WTC11 (cell line): ENCODE data around the gene CAGE1. TPM values are rescaled to one million over a fixed set of nuclear protein-coding genes. Genes with fewer than 3 reads are reported as not detected.

Source experiments
- ATAC-seq: fragments of 200-7000 bp; cut with Tn5 transposase; 2 replicates; pipeline ENCODE4 v1.10.0; 2021; ENCODE audit warnings: mild to moderate bottlenecking, moderate library complexity
- CTCF ChIA-PET: fragments of 300-600 bp; sonication (Branson Sonifier 250); formaldehyde crosslinking; loops from one replicate; lab custom pipeline; 2021; ENCODE audit warnings: antibody characterized with exemption; lab: Charles Lee
- POLR2A ChIA-PET: fragments of 350-600 bp; sonication (Branson Sonifier 250); formaldehyde crosslinking; loops from one replicate; lab custom pipeline; 2021; ENCODE audit warnings: antibody characterized with exemption; lab: Charles Lee
- DNase-seq: peaks from one replicate; pipeline ENCODE4 v3.0.0; 2021; ENCODE audit warnings: low spot score
- H3K27ac Mint-ChIP-seq: 2 replicates; pipeline ENCODE4 v1.8.0; 2021; ENCODE audit warnings: mixed read lengths
- H3K27me3 Mint-ChIP-seq: 2 replicates; pipeline ENCODE4 v1.8.0; 2021; ENCODE audit warnings: low read depth, mild to moderate bottlenecking, moderate library complexity, mixed read lengths
- H3K36me3 Mint-ChIP-seq: 2 replicates; pipeline ENCODE4 v1.8.0; 2021; ENCODE audit warnings: mixed read lengths
- H3K4me1 Mint-ChIP-seq: 2 replicates; pipeline ENCODE4 v1.8.0; 2022; ENCODE audit warnings: mixed read lengths
- H3K4me3 Mint-ChIP-seq: 2 replicates; pipeline ENCODE4 v1.8.0; 2021; ENCODE audit warnings: mild to moderate bottlenecking, moderate library complexity, mixed read lengths
- H3K9me3 Mint-ChIP-seq: 2 replicates; pipeline ENCODE4 v1.8.0; 2021; ENCODE audit warnings: mixed read lengths
- ARID4B ChIP-seq: sonication (generic); formaldehyde crosslinking; IDR thresholded peaks from 2 replicates; pipeline ENCODE4 v1.8.0; 2023; ENCODE audit warnings: missing genetic modification reagents, mild to moderate bottlenecking, borderline replicate concordance
- CBFB ChIP-seq: sonication (generic); formaldehyde crosslinking; IDR thresholded peaks from 2 replicates; pipeline ENCODE4 v1.8.1; 2022; ENCODE audit warnings: mild to moderate bottlenecking, low read depth, missing genetic modification reagents
- CDX4 ChIP-seq: fragments of 250-450 bp; sonication (Bioruptor Pico); IDR thresholded peaks from 2 replicates; pipeline ENCODE4 v1.9.0; 2021; ENCODE audit warnings: moderate library complexity, mild to moderate bottlenecking, inconsistent platforms, borderline replicate concordance
- E2F4 ChIP-seq: sonication (generic); formaldehyde crosslinking; IDR thresholded peaks from 2 replicates; pipeline ENCODE4 v1.8.1; 2022; ENCODE audit warnings: low read depth, mild to moderate bottlenecking, moderate library complexity, missing genetic modification reagents, borderline replicate concordance
- ELF4 ChIP-seq: sonication (generic); formaldehyde crosslinking; IDR thresholded peaks from 2 replicates; pipeline ENCODE4 v1.8.1; 2022; ENCODE audit warnings: low read depth, mild to moderate bottlenecking, moderate library complexity, missing genetic modification reagents
- ETV6 ChIP-seq: sonication (generic); formaldehyde crosslinking; IDR thresholded peaks from 2 replicates; pipeline ENCODE4 v1.8.1; 2022; ENCODE audit warnings: mild to moderate bottlenecking, missing genetic modification reagents
- JUN ChIP-seq: sonication (generic); formaldehyde crosslinking; IDR thresholded peaks from 2 replicates; pipeline ENCODE4 v1.8.0; 2023; ENCODE audit warnings: mild to moderate bottlenecking, missing genetic modification reagents
- OVOL2 ChIP-seq: fragments of 250-450 bp; sonication (Bioruptor Pico); IDR thresholded peaks from 2 replicates; pipeline ENCODE4 v1.9.0; 2021; ENCODE audit warnings: mild to moderate bottlenecking, borderline replicate concordance
- PREB ChIP-seq: sonication (generic); formaldehyde crosslinking; IDR thresholded peaks from 2 replicates; pipeline ENCODE4 v1.8.1; 2022; ENCODE audit warnings: mild to moderate bottlenecking, missing genetic modification reagents, moderate library complexity, borderline replicate concordance
- RORB ChIP-seq: fragments of 250-450 bp; sonication (Bioruptor Pico); IDR thresholded peaks from 2 replicates; pipeline ENCODE4 v1.9.0; 2021; ENCODE audit warnings: mild to moderate bottlenecking
- ZNF263 ChIP-seq: sonication (generic); formaldehyde crosslinking; IDR thresholded peaks from 2 replicates; pipeline ENCODE4 v1.8.1; 2022; ENCODE audit warnings: low read depth, mild to moderate bottlenecking, moderate library complexity, missing genetic modification reagents
- ZNF317 ChIP-seq: sonication (generic); formaldehyde crosslinking; IDR thresholded peaks from 2 replicates; pipeline ENCODE4 v1.8.1; 2023; ENCODE audit warnings: low read depth, mild to moderate bottlenecking, moderate library complexity, missing genetic modification reagents, borderline replicate concordance
- ZNF671 ChIP-seq: fragments of 250-450 bp; sonication (Bioruptor Pico); IDR thresholded peaks from 2 replicates; pipeline ENCODE4 v1.8.0; 2021; ENCODE audit warnings: mild to moderate bottlenecking
- ZSCAN18 ChIP-seq: fragments of 250-450 bp; sonication (Bioruptor Pico); IDR thresholded peaks from 2 replicates; pipeline ENCODE4 v2.1.2; 2022; ENCODE audit warnings: mild to moderate bottlenecking, moderate library complexity
- total RNA-seq: library from RNA; stranded (reverse); gene quantifications from 3 replicates; pipeline ENCODE4 v1.2.3, GENCODE V29; 2021

The CAGE1 gene
- total RNA-seq, 1 experiment from 2014 or later: 0.07 TPM

- no peak for DNase-seq
- Mint-ChIP-seq H3K4me3 (no peak overlapping the region), H3K27ac (no peak overlapping the region), H3K9me3 (no peaks in the 10 kb centered on the region), H3K36me3 (peaks cover 60% of the 10 kb centered on the region), H3K4me1 (no peaks in the 10 kb centered on the region), H3K27me3 (no peaks in the 10 kb centered on the region)
- TF ChIP-seq ZNF263 (CRISPR knock-in tag) (no peak), CBFB (CRISPR knock-in tag) (no peak), ZSCAN18 (CRISPR knock-in tag) (no peak), ELF4 (no peak), E2F4 (CRISPR knock-in tag) (no peak), OVOL2 (CRISPR knock-in tag) (no peak), ZNF671 (no peak), ARID4B (no peak)
- POLR2A ChIA-PET: no interaction called here
- ATAC-seq: no peak
- CTCF ChIA-PET: no interaction called here
Observed at GRCh38 chr6:7295916-7296315, 93.6 kb downstream of the CAGE1 start.

- DNase-seq: no peak
- ChIA-PET POLR2A (no interaction called here), CTCF (interaction anchor here (1.6 kb wide), 1 partner anchor 17 kb away, joined by 7 read pairs; no protein-coding TSS in a partner anchor)
- Mint-ChIP-seq H3K27ac (no peak overlapping the region), H3K36me3 (peaks cover 54% of the 10 kb centered on the region), H3K9me3 (no peaks in the 10 kb centered on the region), H3K27me3 (no peaks in the 10 kb centered on the region), H3K4me1 (no peaks in the 10 kb centered on the region), H3K4me3 (no peak overlapping the region)
- TF ChIP-seq JUN (CRISPR knock-in tag): no peak
- TF ChIP-seq ZNF263 (CRISPR knock-in tag): no peak
- TF ChIP-seq ARID4B: no peak
- TF ChIP-seq PREB: no peak
- no peak for TF ChIP-seq ETV6
- no peak for TF ChIP-seq RORB (CRISPR knock-in tag)
- no peak for TF ChIP-seq ZNF317
- TF ChIP-seq CDX4 (CRISPR knock-in tag): no peak
- TF ChIP-seq OVOL2 (CRISPR knock-in tag): no peak
- no peak for ATAC-seq
Observed at GRCh38 chr6:7292596-7293255, 96.8 kb downstream of the CAGE1 start.
